HG03196 (cell line): Measurements from ENCODE around the gene HMCES.
"Not testable (repeated sequence)": the region's sequence is repeated elsewhere in the genome, so short reads cannot be mapped to it uniquely, and the experiment has no call there.

Experiments
- ATAC-seq: cut with Tn5 transposase; IDR thresholded peaks from one replicate; pipeline ENCODE4 v1.9.1; 2021; ENCODE audit not compliant: unreplicated experiment

HMCES gene, protein sequence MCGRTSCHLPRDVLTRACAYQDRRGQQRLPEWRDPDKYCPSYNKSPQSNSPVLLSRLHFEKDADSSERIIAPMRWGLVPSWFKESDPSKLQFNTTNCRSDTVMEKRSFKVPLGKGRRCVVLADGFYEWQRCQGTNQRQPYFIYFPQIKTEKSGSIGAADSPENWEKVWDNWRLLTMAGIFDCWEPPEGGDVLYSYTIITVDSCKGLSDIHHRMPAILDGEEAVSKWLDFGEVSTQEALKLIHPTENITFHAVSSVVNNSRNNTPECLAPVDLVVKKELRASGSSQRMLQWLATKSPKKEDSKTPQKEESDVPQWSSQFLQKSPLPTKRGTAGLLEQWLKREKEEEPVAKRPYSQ

DNA sequence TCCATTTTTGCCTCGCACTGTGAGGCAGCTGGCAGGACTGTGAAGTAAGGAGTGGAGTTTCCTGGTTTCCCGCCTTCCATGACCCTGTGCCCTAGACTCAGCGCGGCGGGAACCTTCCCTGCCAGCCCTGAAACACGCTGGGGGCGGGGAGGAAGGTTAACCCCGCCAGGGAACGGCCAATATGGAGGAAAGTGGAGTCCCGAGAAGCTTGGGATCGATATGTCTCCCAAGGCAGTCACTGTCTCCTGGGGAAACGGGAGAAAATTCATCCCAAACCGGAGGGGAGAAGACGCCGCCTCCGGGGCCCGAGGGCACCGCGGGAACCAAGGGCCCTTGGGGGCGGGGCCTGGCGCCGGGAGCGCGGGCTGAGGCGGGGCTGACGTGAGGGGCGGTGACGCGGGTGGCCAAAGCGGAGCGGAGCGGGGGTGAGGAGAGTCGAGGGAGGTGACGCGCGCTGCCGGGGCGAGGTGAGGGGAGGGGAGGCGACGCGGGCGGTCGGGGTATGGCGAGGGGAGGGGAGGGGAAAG lies at the start of gene HMCES:
TSS of gene HMCES (plus strand) at position 432 of the 527 bp plus-strand sequence. CDS start 863 bp downstream, outside the sequence.
- ATAC-seq = peak; percentile 35

DNA sequence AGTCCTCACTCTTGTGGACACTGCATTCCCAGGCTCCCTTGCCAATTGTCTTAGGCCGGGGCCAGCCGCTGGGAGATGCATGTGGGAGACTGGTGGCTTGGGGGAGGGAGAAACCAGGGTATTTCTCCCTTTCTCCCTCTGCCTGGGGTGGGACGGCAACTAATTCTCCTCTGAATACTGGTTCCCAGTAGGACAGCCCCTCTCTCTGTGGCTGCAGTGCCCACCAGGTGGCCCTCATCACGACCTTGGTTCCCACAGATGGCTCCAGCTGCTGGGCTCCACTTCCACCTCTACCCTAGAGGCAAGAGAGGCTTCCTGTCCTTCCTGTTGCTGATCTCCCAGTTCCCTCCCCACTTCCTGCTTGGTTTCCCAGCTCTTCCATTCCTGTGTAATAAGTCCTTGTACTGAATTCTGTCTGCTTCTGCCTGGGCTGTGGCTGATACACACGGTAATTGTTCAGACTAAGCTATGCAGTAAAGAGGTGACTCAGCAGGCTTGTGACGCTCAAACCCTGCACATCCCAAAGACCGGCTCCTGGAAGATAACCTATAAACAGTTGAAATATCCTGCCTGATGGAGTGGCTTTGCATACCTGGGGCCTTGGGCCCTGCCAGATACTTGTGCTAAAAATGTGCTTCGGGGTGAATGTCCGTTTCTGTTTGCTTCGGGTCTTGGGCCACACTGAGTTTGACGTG lies 49.6 kb upstream of the HMCES start:
- no peak for ATAC-seq

DNA sequence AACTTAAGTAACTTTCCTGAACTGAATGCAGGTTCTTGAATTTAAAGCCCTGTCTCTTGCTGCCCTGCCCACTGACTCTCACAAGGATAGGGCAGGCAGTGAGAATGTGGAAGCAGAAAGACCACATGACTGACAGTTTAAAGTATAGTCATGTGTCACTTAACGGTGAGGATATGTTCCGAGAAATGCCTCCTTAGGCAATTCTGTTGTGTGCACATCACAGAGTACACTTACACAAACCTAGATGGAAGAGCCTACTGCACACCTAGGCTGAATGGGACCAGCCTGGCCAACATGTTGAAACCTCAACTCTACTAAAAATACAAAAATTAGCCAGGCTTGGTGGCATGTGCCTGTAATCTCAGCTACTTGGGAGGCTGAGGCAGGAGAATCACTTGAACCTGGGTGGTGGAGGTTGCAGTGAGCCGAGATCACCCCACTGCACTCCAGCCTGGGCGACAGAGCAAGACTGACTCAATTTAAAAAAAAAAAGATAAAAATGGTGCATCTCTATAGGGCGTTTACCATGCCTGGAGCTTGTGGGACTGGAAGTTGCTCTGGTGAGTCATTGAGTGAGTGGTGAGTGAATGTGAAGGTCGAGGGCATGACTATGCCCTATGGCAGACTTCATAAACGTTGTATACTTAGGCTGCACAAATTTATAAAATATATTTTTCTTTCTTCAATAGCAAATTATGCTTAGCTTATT lies 48.2 kb upstream of the HMCES start:
- ATAC-seq = no peak

DNA sequence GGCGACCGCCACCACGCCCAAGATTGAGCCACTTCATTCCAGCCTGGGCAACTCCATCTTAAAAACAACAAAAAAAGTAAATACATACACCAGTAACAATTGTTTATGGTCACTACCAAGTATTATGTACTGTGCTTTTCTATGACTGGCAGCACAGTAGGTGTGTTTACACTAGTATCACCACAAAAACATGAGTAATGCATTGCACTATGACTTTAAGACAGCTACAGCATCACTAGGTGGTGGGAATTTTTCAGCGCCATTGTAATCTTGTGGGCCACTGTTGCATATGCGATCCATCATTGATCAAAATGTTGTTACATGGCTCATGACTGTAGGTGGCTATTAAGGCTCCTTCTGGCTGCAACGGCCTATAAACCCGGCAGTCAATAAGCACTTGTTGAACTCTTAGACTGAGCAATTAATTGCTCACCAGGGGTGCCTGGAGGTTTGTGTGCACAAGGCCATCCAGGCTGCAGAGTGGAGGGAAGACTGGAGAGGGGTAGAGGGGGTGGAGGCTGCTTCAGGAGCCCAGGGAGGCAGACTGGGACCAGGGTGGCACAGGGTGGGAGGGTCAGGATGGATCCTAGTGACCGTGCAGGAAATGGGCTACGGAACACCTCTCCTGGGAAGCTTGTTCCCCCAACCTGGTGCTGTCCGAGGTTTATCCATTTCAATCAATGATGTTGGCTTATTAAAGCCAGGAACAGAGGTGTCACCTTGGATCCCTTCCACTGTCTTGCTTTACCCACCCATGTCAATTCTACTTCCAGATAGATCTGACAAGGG lies 47.1 kb upstream of the HMCES start:
- no peak for ATAC-seq

DNA sequence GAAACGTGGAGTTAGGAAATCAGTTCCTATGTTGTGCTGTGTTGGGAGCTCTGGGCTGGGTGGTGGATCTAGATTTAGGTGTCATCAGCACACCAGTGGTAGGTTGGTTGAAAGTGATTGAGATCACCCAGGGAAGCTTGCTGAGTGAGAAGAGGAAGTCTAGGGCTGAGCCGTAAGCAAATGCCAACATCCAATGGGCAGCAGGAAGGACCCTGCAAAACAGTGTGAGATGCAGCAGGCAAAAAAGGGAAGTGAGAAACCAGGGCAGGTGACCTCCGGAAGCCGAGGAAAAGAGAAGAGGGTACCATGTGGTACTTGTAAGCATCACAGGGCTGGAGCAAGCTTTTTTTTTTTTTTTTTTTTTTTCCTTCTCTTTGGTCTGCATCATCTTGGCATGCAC lies 45.1 kb upstream of the HMCES start:
- peak; percentile 91 for ATAC-seq

DNA sequence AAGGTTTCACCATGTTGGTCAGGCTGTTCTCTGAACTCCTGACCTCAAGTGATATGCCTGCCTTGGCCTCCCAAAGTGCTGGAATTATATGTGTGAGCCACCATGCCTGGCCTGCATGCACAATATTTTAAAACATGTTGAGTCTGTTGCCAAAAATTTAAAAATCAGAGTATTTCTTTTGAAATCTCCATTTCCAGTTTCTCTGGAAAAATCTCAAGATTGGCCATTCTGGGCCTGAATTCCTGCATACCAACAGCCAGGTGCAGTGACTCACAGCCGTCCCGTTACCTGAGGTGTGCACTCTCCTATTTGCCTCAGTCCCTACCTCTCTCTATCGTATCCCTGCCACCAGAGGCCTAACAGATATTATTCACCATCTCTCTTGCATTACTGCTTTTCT lies 44.2 kb upstream of the HMCES start:
- ATAC-seq = no peak

DNA sequence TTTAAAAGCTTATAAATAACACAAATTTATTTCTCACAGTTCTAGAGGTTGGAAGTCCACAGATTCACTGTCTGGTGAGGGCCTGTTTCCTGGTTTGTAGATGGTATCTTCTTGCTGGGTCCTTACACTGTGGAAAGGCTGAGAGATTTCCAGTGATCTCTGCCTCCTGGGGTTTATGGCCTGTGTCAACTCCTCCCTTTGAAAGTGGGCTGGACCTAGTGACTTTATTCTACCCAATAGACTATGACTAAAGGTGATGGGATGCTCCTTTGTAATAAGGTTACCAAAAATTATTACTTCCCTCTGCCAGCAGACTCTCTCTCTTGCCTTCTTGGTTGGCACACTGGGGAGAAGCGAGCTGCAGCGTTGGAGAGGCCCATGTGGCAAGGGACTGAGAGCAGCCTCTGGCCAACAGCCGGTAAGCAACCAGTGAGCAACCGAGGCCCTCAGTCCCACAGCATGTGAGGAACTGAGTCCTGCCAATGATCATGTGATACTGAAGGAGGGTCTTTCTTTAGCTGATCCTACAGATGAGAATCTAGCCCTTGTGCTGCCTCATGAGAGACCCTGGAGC lies 43.2 kb upstream of the HMCES start:
- no peak for ATAC-seq

DNA sequence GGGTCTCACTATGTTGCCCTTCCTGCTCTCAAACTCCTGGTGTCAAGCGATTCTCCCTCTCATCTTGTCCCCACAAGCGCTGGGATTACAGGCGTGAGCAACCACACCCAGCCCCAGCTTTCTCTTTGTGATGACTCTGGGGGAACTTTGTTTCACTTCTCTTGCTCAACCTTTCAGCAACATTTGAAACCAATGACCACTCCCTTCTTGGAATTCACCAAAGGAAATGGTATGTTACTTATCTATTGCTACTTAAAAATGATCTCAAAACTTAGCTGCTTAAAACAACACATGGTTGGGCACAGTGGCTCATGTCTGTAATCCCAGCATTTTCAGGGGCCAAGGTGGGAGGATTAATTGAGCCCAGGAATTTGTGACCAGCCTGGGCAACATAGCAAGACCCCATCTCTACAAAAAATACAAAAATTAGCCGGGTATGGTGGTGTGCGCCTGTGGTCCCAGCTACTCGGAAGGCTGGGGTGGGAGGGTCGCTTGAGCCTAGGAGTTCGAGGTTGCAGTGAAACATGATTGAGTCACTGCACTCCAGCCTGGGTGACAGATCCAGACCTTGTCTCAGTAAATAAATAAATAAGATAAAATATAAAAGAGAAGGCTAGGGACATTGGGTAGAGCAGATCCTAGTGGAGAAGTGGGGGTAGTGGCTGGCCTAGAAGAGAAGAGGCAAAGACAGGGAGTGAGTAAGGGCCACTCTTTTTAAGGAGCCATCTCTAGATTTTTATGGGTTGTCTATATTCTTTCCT lies 39.5 kb upstream of the HMCES start:
- no peak for ATAC-seq

DNA sequence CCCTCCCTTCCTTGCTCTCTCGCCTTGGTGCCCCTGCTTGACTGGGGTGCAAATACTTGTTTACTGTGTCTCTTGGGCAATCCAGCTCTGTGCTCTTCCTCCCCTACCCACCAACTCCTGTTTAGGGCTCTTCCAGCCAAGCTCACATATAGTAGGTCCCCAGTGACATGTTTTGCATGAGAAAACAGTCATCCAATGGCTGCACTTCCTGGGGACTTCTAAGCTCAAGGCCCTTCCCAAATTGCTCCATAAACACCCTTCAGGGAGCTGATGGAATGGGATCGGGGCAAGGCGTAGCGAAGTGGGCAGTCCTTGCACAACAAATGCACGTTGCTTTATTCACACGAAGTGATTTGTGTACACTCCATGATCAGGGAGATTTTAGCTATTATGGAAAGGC lies 38.7 kb upstream of the HMCES start:
- no peak for ATAC-seq

DNA sequence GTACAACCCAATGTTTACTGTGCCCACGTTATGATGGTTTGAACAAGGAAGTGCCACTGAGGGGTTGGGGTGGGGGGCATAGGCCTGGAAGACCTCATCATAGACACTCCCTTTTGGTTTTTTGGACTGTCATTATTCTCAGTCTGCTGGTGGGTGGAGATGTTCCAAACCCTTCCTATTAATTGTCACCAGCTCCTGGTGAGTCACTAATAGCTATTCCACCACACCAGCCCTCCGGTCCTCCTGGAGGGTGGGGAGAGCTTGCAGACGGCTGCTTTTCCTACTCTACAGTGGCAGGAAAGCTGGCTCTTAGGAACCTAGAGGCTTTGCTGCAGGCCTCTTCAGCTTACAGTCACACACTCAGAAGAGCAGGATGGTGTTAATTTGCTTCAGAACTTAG lies 38.2 kb upstream of the HMCES start:
- no peak for ATAC-seq

DNA sequence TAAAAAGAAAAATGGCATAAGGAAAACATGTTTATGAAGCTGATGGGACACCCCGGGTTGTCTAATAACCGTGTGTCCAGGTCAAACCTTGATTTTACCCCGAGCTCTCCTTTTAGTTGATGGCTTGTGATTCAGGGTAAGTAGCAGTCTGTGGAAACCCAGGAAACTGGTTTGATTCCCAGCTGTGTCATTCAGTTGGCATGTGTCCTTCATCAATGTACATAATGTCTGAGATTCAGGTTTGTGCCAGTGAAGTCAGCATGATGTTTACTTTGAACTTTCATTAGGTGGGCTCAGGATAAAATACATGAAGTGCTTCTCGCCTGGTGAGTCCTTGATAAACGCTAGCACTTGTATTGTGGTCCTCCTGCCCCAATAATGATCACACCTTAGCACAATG lies 33.5 kb upstream of the HMCES start:
- ATAC-seq = no peak

DNA sequence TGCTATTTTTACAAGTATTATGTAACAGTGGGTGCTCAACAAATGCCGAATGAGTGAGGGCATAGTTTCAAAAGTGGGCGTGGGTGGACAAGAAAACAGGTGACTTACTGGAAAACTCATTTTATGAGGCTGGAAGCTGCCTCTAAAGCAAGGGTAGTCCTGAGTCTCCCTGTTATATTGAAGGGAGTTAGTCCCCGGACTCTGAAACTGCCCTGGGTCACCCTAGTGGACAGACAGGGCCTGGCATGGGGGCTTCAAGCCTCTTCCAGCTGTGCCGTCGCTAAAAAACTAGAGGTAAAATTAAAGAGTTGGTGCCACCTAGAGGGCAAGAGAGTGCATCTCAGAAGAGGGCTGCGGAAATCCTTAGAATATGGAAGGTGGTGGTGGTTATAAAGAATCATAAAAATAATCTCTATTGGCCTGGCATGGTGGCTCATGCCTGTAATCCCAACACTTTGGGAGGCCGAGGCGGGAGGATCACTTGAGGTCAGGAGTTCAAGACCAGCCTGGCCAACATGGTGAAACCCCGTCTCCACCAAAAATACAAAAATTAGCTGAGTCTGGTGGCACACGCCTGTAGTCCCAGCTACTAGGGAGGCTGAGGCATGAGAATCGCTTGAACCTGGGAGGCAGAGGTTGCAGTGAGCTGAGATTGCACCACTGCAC lies 32.9 kb upstream of the HMCES start:
- ATAC-seq = not testable (repeated sequence)

DNA sequence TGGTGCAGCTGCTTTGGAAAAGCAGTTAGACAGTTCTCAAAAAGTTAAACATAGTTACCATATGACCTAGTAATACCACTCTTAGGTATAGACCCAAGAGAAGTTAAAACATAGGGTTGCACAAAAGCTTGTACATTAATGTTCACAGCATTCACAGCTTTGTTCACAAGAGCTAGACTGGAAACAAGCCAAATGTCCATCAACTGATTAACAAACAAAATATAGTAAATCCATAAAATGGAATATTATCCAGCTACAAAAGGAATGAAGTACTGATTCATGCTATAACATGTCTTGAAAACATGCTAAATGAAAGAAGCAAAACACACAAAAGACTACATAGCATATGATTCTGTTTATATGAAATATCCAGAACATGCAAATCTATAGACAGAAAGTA lies 32.0 kb upstream of the HMCES start:
- no peak for ATAC-seq

DNA sequence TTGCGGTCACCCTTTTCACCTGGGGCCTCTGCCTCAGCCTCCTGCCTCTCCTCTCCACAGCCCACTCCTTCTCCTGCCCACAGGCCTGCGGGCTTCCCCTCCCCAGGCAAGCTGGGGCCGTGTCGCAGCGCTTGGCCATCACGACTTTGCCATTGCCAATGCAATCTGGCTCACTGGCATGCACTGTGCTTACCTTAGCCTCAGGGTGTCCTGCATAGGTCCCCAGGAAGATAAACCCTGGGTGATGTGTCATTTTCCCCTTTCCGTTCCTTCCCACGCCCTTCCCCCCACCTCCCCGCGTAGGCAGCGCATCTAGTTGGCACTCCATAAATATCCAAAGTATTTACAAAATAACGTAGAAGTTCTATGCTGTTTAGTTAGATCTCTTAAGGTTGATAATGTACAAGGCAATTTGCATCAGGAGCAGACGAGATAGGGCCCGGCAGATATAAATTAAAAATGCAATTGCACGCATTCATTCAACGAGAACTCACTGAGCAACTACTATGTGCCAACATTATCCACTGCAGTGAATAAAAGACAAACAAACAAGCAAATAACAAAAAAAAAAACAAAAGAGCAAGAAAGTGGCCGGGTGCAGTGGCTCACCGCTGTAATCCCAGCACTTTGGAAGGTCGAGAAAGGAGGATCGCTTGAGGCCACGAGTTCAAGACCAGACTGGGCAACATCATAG lies 30.2 kb upstream of the HMCES start:
- no peak for ATAC-seq

DNA sequence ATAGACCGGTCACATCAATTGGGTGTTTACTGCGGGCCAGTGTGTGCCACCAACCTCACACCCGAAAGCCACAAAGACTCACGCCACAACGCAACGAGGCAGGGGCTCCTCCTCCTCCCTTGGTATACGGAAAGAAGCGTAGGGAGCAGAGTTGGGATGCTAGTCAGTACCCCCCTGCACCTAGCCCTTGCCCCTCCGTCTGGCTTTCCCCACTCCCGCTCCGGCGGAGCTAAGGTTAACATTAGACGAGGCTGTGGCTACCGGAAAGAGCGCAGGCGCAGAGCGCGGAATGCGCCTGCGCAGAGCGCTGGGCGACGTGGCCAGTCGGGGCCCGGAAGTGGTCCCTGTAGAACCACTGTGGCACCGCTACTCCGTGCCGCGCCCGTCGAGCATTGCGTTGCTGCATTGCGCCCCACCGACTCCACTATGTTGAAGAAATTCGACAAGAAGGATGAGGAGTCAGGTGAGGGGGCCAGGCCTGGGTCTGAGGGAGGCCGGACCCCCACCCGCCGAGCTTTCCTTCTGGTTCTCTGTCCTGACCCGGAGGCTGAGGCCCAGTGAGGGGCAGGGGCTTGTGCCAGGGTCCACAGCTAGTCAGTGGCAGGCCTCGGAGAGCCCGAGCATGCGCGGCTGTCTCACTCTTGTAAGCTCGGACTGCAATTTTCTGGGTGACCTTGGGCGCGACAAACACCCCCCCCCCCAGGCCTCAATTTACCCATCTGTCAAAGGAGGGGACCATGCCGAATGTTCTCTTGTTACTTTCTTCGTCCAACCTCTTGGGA lies 29.2 kb upstream of the HMCES start, which contains the start of gene COPG1:
TSS of gene COPG1 (plus strand) at position 323 of the 782 bp plus-strand sequence. CDS start at position 427, 104 bp downstream.
- peak; percentile 71 for ATAC-seq

DNA sequence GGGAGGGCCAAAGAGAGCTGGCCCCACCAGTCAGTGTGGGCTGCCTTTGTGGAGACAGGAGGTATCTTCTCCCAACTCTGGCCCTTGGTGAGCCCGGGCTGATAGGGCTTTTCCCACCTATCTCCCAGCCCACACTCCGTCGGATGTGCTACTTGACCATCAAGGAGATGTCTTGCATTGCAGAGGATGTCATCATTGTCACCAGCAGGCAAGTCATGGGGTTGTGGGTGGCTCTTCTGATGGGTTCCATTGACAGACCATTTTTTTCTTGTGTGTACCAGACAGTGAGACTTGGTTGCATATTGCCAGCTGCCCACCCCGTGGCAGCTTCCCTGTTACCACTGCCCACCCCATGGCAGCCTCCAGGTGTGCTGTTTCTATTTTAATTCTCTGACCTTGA lies 25.9 kb upstream of the HMCES start:
- ATAC-seq = no peak

DNA sequence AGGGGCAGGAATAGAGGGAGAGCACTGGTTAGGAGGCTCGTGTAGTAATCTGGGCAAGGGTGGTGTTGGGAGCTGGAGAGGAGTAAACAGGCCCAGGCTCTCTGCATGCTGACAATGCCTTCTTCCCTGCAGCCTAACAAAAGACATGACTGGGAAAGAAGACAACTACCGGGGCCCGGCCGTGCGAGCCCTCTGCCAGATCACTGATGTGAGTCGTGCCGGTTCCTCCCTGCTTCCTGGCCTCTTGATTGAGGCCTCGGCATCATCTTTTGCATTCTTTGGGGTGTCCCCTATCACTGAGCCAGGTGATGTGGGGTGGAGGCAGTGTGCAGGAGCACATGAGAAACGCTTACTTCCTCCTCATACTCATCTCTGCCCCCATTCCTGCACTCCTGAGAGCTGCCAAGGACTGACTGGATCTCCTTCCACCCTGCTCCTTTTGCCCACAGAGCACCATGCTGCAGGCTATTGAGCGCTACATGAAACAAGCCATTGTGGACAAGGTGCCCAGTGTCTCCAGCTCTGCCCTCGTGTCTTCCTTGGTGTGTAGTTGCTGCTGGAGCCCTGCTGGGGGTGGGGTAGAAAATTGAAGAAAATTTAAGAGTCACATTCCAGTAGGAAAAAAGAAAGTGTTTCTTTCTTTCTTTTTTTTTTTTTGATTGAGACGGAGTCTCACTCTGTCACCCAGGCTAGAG lies 24.0 kb upstream of the HMCES start:
- ATAC-seq = no peak
